GM18868 (cell line): ENCODE data around the gene ZFHX3.

Experiments used
- ATAC-seq: cut with Tn5 transposase; IDR thresholded peaks from one replicate; pipeline ENCODE4 v1.9.1; 2021; ENCODE audit warnings: mild to moderate bottlenecking, moderate library complexity; ENCODE audit not compliant: unreplicated experiment

Gene ZFHX3

GRCh38 chr16:72857834-72858664, 189.9 kb downstream of the ZFHX3 start:
- no peak for ATAC-seq

GRCh38 chr16:72856797-72857196, 191.1 kb downstream of the ZFHX3 start:
- no peak for ATAC-seq

GRCh38 chr16:72854267-72854959, 193.5 kb downstream of the ZFHX3 start:
- ATAC-seq: no peak

GRCh38 chr16:72853575-72854266, 194.2 kb downstream of the ZFHX3 start:
- no peak for ATAC-seq

- no peak for ATAC-seq
These were observed 195.5 kb downstream of the ZFHX3 start for GRCh38 chr16:72852421-72852820.

- ATAC-seq: no peak
These were observed 197.1 kb downstream of the ZFHX3 start for GRCh38 chr16:72850853-72851252.

GRCh38 chr16:72850021-72850420, 197.9 kb downstream of the ZFHX3 start:
- ATAC-seq: no peak

- ATAC-seq: no peak
These were observed 198.9 kb downstream of the ZFHX3 start for GRCh38 chr16:72848759-72849664.

GRCh38 chr16:72848028-72848400, 199.9 kb downstream of the ZFHX3 start:
- no peak for ATAC-seq

GRCh38 chr16:72847187-72848027, 200.5 kb downstream of the ZFHX3 start:
- no peak for ATAC-seq

- ATAC-seq: no peak
These were observed 201.3 kb downstream of the ZFHX3 start for GRCh38 chr16:72846594-72846993.

- no peak for ATAC-seq
These were observed 202.5 kb downstream of the ZFHX3 start for GRCh38 chr16:72845322-72846020.

- ATAC-seq: no peak
These were observed 203.6 kb downstream of the ZFHX3 start for GRCh38 chr16:72844225-72844920.

GRCh38 chr16:72841506-72841905, 206.4 kb downstream of the ZFHX3 start:
- ATAC-seq: no peak

- ATAC-seq: no peak
These were observed 207.1 kb downstream of the ZFHX3 start for GRCh38 chr16:72840631-72841381.

GRCh38 chr16:72838951-72839350, 209.0 kb downstream of the ZFHX3 start:
- ATAC-seq: no peak

- no peak for ATAC-seq
These were observed 209.4 kb downstream of the ZFHX3 start for GRCh38 chr16:72838586-72838910.
